ENCODE data around the gene LYL1. TPM values are rescaled to one million over a fixed set of nuclear protein-coding genes. Genes with fewer than 3 reads are reported as not detected.
A peak's percentile ranks its signal among the peaks of the same experiment; 100 is the strongest.

Gene LYL1
- total and polyA plus RNA-seq, 2 of the 13 experiments (the other 11 are each of a cell fraction or from before 2014, with no cell fraction given): 0.75 to 0.92 TPM

DNA sequence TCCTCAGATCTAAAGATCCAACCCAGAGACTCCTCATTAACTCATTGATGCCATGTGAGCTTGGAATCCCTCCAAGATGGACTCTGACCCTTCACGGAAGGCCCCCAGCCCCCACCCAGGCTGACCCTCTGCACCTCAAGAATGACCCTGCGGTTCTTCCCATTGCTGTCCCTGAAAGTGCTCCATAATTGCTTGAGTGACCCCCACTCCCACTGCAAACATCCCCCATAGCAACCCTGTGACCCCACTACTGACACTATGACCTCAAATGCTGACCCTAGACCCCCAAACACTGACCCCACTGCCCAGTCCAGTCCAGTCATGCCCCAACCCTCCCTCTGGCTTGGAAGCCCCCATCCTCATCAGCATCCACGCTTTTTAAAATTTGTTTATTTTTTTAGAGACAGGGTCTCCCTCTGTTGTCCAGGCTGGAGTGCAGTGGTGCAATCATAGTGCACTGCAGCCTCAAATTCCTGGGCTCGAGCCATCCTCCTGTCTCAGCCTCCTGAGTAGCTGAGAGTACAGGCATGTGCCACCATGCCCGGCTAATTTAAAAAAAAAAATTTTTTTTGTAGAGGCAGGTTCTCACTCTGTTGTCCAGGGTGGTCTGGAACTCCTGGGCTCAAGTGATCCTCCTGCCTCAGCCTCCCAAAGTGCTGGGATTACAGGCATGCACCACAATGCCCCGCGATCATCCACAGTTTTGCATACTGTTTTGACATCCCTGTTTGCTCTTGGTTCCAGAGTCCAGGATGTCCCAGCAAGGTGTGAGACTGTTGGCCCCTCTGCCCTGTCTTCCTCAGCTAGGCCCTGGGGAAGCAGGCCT, 855 bp downstream of the LYL1 start (continued):
- TF ChIP-seq SYNCRIP (IDR thresholded peaks at IDR 0.05; ENCODE audit: insufficient read depth, low read depth, low read length) (no peak), ZNF567 (CRISPR knock-in tag; IDR thresholded peaks at IDR 0.05; ENCODE audit: borderline replicate concordance) (no peak), ZNF614 (CRISPR knock-in tag; IDR thresholded peaks at IDR 0.05; ENCODE audit: borderline replicate concordance) (no peak), CREBL2 (CRISPR knock-in tag; IDR thresholded peaks at IDR 0.05; ENCODE audit: borderline replicate concordance) (no peak), REXO4 (CRISPR knock-in tag; IDR thresholded peaks at IDR 0.05; ENCODE audit: borderline replicate concordance) (no peak), ZNF720 (CRISPR knock-in tag; IDR thresholded peaks at IDR 0.05) (no peak), GABPA (IDR thresholded peaks at IDR 0.05; ENCODE audit: low read depth, low read length) (no peak), GABPA (CRISPR knock-in tag; IDR thresholded peaks at IDR 0.05; ENCODE audit: low read depth) (no peak), FOXO1 (CRISPR knock-in tag; IDR thresholded peaks at IDR 0.05) (peak; percentile 35; the same call in 1 of the 2 replicates), RBM22 (optimal IDR thresholded peaks at IDR 0.05; ENCODE audit: low read length) (no peak), SNAPC2 (CRISPR knock-in tag; IDR thresholded peaks at IDR 0.05) (peak; percentile 99), KAT8 (CRISPR knock-in tag; IDR thresholded peaks at IDR 0.05) (no peak), ZNF788 (CRISPR knock-in tag; IDR thresholded peaks at IDR 0.05; ENCODE audit: borderline replicate concordance) (0 out of 2 replicates have a peak, but pooled peaks have one; percentile 36), ZNF367 (CRISPR knock-in tag; IDR thresholded peaks at IDR 0.05; ENCODE audit: borderline replicate concordance) (no peak), FOXA3 (CRISPR knock-in tag; IDR thresholded peaks at IDR 0.05) (0 out of 2 replicates have a peak, but pooled peaks have one; percentile 22), ZNF607 (CRISPR knock-in tag; IDR thresholded peaks at IDR 0.05; ENCODE audit: borderline replicate concordance) (no peak), ZNF10 (CRISPR knock-in tag; IDR thresholded peaks at IDR 0.05; ENCODE audit: borderline replicate concordance, low read depth) (no peak), SUZ12 (IDR thresholded peaks at IDR 0.05; ENCODE audit: low read depth, low read length) (no peak), MEIS1 (CRISPR knock-in tag; IDR thresholded peaks at IDR 0.05; ENCODE audit: borderline replicate concordance) (no peak), ZNF234 (CRISPR knock-in tag; conservative IDR thresholded peaks at IDR 0.05) (no peak), ZFP62 (CRISPR knock-in tag; IDR thresholded peaks at IDR 0.05) (no peak), KLF15 (CRISPR knock-in tag; IDR thresholded peaks at IDR 0.05; ENCODE audit: borderline replicate concordance) (no peak), GFI1 (CRISPR knock-in tag; IDR thresholded peaks at IDR 0.05; ENCODE audit: borderline replicate concordance) (0 out of 2 replicates have a peak, but pooled peaks have one; percentile 44), ZNF451 (CRISPR knock-in tag; IDR thresholded peaks at IDR 0.05) (no peak), ZNF552 (CRISPR knock-in tag; IDR thresholded peaks at IDR 0.05; ENCODE audit: borderline replicate concordance) (no peak)
- TF ChIP-seq, protein P1, sequence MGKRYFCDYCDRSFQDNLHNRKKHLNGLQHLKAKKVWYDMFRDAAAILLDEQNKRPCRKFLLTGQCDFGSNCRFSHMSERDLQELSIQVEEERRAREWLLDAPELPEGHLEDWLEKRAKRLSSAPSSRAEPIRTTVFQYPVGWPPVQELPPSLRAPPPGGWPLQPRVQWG (CRISPR knock-in tag; IDR thresholded peaks at IDR 0.05; ENCODE audit: borderline replicate concordance, low read depth): no peak
- TF ChIP-seq, protein P2, sequence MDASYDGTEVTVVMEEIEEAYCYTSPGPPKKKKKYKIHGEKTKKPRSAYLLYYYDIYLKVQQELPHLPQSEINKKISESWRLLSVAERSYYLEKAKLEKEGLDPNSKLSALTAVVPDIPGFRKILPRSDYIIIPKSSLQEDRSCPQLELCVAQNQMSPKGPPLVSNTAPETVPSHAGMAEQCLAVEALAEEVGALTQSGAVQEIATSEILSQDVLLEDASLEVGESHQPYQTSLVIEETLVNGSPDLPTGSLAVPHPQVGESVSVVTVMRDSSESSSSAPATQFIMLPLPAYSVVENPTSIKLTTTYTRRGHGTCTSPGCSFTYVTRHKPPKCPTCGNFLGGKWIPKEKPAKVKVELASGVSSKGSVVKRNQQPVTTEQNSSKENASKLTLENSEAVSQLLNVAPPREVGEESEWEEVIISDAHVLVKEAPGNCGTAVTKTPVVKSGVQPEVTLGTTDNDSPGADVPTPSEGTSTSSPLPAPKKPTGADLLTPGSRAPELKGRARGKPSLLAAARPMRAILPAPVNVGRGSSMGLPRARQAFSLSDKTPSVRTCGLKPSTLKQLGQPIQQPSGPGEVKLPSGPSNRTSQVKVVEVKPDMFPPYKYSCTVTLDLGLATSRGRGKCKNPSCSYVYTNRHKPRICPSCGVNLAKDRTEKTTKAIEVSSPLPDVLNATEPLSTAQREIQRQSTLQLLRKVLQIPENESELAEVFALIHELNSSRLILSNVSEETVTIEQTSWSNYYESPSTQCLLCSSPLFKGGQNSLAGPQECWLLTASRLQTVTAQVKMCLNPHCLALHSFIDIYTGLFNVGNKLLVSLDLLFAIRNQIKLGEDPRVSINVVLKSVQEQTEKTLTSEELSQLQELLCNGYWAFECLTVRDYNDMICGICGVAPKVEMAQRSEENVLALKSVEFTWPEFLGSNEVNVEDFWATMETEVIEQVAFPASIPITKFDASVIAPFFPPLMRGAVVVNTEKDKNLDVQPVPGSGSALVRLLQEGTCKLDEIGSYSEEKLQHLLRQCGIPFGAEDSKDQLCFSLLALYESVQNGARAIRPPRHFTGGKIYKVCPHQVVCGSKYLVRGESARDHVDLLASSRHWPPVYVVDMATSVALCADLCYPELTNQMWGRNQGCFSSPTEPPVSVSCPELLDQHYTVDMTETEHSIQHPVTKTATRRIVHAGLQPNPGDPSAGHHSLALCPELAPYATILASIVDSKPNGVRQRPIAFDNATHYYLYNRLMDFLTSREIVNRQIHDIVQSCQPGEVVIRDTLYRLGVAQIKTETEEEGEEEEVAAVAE (CRISPR knock-in tag; IDR thresholded peaks at IDR 0.05; ENCODE audit: borderline replicate concordance): peak; percentile 66; the same call in 1 of the 2 replicates
